Stimulated activated CD8-positive, alpha-beta memory T cell treated with anti-CD3 and anti-CD28 coated beads, Interleukin-4, amount 100 ng/mL, for 24 hours (primary cell): ENCODE data around the gene IL25.

ENCODE experiments used
- DNase-seq: peaks from one replicate; pipeline ENCODE4 v3.0.0-alpha.2; 2020; ENCODE audit warnings: low read depth

IL25 gene

DNA sequence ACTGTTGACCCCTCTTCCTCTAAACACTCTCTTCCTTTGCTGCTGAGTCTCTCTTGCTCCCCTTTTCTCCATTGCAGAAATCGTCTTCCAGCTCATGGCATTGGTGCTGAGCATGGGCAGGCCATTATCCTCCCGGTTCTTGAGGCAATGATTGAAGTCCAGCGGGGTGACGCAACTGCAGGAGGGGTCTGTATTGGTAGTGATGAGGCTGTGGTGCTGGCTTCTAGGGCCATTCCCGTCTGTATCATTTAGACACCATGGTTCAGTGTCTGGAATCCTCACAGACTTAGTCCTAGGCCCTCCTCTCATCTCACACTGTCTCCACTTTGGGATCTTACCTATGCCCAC is 19.2 kb upstream of the IL25 start:
- DNase-seq: no peak

DNA sequence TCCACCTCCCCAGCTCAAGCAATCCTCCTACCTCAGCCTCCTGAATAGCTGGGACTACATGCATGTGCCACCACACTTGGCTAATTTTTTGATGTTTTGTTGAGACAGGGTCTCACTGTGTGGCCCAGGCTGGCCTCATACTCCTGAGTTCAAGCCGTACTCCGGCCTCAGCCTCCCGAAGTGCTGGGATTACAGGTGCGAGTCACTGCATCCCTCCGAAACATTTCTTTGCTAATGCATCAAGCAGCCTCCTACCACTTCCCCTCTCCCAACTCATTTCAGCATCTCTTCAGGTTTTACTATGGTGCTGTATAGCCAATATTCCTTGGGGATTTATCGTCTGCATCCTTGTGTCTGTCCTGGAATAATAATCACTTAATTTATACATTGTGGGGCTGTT is 17.6 kb upstream of the IL25 start:
- no peak for DNase-seq

DNA sequence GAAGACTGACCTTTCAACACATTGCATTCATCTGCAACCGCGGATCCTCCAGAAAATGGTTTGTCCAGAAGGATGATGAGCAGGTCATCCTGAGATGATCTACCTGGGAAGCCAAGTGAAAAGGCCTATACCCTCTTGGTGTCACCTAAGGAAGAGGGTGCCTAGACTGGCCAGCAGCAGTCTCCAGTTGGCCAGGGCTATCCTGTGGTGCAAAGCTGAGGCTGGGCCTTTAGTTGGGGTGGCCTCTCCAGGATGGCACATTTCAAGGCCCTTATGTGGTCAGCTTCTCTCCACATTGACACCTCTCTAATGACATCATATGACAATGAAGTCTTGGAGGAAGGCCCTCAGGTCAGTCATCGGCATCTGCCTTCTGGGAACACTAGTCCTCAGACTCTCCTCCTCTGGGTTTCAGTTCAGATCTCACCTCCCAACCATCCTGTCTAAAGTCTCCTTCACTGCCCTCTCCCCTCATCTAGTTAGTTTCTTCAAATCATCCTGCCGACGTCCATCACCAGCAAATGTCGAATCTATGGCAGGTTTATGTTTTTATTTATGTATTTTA is 16.7 kb upstream of the IL25 start:
- no peak for DNase-seq

DNA sequence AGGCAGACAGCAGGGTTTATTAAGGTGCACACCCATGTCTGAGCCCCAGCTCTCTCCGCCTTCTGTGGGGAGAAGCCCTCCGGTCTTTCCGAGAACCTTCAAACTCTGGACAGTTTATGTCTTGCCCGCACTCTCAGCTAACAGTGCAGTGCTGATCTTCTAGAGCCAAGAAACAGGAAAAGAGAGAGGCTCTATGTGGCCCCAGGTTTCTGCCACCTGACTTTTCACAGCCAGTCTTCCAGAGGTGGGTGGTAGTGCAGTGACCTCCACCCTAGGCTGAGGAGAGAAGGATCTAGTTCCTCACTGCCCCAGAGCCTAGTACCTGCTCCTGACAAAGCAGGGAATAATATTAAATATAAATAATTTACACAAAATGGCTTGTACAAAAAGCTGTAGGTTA is 15.9 kb upstream of the IL25 start:
- no peak for DNase-seq

DNA sequence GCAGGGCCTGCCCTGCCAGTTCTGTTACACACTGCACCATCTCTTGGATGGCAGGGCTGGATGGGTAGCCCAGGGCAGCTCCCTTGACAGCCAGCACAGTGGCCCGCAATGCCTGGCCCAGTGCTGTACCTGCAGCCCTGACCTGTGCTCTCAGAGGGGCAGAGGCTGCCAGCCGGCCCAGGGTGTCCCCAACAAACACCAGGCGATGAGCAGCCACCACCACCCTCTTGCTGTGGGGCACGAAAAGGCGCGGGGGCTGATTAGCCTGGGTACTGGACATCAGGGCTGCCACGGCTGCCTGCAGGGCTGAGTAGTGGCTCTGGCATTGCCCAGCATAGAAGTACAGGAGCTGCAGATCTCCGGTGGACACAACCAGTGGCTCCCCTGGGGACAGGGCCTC is 15.3 kb upstream of the IL25 start:
- no peak for DNase-seq

DNA sequence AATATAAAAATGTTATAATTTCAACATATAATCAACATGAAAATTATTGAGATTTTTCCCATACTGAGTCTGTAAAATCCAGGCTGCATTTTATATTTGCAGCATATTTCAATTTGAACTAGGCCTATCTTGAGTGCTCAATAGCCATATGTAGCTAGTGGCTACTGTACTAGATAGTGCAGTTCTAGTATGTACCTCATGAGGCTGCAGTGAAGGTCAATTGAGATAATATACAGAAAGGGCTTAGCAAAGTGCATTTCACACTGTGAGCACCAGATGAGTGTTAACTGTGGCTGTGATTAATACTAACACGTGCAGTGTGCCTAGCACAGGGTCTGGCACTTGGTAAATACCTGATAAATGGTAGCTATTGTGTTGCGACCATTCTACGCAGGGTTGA is 14.6 kb upstream of the IL25 start:
- DNase-seq: no peak

DNA sequence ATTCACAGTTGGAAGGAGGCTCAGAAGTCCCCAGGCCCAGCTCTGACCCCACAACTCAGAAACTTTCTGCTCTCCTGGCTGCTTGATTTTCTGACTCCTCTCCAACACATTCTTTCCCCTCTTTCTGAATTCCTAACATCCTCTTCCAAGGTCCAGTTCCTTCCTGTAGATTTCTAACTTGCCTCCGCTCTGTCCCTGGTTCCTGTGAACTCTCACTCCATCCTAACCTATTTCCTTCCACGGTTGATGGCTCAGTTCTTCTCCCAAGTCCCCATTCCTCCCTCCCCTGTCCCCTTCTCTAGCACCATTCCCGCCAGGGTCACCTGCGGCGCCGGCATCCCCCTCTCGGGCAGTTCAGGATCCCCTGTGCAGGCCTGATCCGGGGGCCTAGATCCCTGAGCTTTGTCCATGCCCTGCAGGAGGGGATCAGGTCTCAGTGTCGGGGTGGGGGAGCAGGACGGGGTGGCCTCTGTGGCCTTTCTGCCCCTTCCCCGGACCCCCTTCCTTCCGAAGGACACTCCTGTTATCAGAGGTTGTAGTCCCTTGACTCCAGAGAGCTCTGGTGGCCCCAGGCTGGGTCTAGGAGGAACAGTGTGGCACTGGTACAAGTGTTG is 13.9 kb upstream of the IL25 start:
- DNase-seq: no peak

DNA sequence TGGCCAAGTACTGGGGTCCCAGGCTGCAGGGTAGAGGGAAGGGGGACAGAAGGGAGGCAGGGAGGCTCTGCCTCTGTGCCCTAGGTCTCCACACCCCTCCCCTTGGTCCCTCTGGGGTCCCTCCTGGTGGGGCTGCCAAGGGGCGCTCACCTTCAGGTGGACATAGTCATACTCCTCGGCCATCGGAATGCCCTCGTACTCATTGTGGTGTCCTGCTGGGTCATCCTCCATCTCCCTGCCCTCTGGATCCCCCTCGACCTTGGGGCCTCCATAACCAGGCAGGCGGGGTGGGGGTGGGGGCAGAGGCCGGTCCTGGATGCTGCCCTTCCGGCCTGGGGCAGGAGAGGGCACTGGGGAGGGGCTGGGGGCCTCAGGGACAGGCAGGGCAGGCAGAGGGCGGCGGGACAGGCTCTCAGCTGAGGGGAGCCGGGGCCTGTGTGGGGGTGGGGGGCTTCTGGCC is 13.4 kb upstream of the IL25 start:
- no peak for DNase-seq

DNA sequence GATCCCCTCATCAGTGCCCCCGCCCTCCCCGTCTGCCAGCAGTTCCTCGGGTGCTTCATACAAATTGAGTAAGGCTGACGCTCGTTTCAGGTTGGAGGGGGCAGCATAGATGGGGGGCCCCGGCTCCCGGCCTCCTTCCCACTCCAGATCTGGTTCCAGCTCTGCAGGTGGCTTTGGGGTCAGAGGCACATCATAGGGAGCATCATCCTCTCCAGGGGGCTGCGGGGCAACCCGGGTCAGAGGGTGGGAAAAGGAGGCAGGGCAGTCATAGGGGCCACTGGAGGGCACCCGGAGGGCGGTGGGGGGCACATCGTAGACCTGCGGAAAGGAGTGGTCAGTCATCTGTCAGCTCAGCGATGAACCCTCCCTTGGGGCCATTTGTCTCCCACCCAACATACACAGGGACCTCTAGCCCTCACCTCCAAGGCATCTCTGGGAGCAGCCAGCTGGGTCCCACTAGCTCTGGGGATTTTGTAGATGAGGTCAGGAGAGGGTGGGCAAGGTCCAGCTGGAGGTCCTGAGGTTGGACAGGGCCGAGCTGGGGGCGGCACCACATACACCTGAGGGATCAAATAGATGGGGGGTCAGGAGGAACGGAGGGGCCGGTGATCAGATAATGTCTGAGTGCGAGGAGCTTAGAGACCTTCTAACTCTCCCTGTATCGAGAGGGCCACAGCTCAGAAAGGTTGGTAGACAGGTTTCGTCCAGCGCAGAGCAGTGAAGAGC is 12.7 kb upstream of the IL25 start:
- DNase-seq: no peak

DNA sequence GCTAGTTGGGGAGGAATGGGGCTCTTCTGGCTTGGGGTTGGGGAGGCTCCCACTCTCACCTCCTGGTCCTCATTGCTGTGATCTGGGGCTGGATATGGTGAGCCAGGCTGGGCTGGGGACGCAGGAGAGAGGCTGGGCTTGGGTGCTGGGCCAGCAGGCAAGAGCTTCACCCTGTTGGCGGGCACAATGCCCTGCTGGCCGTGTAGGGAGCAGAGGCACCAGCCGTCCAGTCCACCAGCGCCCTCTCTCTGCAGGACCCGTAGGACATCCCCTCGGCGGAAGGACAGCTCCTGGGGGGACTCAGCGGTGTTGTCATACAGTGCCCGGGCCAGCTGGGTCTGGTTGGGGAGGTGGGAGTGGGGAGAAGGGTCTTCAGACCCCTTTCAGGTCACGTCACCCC is 12.1 kb upstream of the IL25 start:
- DNase-seq: no peak

- DNase-seq: no peak
These were observed 11.3 kb upstream of the IL25 start for GRCh38 chr14:23361320-23361719.

DNA sequence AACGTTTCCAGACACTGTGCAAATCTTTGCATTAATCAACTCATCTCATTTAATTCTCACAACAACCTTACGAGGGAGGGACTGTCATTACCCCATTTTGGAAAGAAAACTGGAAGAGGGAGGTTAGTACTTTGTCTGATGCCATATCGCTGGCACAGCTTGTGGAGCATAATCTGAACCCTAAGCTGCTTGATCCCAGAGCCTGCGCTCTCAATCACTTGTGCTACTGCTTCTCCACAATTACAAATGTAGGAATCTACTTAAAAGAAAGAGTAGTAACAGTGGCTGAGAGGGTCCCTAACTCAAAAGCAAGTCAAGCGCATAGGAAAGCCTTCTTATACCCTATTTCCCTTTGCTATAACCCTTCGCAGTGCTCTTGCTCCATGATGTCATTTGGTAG is 10.8 kb upstream of the IL25 start:
- DNase-seq: no peak

GRCh38 chr14:23362200-23362599 is 10.4 kb upstream of the IL25 start:
- DNase-seq: no peak

DNA sequence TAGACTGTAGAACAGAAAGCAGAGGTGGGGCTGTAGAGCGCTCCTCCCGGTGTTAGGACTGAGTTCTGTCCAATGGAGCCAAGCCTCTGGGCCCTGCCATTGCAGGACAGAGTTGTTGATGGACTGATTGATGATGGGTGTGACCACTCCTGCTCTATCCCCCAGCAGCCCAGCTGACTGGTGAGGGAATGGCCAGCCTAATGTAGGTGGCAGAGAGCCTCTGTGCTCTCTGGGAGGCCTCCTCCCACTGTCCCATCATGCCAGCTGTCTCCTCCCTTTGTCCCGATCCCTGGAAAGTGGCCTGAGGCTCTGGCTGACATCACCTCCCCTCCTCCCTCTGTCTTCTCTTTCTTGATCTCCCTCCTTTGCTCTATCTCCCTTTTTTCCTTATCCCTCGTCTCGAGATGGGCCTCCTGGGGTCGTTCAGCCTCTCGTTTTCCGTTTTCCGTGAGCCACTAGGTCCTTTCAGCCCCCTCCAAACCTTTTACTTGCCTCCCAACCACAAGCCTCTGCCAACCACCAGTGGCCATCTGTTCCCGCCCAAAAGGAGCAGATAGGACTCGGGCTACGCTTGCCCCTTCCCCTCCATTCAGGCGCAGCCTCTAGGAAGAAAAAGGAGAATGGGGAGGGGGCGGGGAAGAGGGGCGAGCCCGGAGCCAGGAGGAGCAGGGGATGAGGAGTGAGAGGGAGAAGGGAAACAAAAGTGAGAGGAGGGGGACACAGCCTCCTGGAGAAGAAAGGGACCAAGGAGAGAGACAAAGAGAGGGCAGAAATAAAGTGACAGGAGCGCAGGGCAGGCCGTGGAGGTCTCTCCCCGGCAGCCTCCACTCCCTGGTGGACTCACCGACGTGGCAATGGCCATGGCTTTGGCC is 8.2 kb upstream of the IL25 start:
- no peak for DNase-seq

DNA sequence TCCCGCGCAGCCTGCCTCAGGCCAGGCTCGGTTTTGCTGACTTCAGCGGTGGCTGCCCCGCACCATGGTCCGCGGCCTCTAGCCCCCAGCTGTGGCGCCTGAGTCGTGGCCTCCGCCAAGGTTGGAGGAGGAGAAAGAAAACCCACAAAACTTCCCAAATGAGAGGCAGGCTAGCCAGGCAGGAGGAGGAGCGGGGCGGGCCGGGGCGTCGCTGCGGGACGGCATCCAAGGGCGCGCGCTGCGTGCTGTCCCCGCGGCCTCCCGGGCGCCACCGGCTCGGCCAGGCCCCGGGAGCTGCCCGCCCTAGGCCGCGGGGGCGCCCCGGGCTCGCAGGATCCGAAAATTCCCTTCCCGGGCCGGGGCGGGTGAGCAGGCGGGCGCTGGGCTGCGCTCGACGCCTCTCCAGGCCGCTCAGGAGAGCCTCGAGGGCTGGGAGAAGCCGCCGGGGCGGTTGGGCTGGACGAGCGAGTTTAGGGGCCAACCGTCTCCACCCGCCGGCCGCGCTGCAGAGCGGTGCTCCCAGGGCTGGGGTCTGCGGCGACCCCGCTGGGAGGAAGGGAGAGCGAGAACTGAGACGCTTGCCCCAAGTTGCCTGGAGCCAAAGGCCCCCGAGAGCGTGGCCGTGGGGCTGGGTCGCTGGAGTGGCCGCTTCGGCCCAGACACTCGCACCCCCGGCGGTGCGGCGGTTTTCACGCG is 7.4 kb upstream of the IL25 start, which contains the start of gene EFS:
Gene EFS (minus strand): TSS at position 137 of the 696 bp plus-strand sequence. CDS start 147 bp downstream, outside the sequence.
- DNase-seq: no peak

DNA sequence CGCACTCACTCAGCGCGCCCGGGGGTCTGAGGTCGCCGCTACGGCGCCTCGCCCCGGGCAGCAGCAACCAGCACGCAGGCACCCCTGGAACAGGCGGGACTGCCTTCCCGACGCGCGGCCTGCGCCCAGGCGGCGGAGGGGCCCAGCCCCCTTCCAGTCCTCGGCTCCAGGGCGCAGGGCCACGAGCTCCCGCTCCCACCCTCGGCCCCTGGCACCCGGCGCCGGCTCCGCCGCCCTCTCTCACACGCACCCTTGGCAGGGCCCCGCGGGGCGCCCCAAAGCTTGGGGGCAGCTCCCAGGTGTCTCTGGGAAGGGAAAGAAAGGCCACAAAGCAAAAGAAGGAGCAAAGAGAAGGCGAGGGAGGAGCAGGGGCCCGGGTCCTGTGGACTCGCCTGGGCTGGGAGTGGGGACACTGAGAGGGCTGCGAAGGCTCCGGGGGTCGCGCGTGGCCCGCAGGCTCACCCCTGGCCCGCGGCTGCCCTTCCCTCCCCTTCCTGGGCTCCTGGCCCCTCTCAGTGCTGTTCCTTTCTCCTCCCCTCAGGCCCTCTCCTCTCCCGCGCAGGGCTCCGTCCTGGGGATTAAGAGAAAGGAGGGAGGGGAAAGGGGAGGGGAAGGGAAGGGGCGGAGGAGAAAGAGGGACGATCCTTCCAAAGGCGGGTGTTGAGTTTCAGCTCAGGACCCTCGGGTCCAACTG is 6.7 kb upstream of the IL25 start:
- no peak for DNase-seq

DNA sequence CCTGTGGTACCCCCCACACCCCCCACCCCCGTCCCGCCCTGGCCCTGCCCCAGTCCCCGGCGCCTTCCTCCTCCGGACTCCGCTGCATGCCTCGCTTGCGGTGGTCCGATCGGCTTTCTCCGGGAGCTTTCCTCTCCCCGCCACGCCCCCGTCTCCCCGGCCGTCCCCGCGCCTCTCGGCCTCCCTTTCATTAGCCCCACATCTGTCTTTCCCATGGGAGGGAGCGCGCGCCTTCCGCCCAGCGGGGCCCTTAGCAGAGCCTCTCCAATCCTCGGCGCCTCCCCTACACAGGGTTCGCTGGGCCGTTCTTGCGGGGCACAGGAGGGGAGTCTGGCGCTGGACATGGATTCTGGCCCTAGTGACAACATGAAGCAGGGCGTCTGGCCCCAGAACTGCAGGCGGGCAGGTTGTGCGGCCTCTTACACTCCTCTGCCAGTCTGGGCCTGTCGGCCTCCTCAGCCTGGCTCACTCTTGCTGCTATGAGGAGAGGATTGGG is 6.1 kb upstream of the IL25 start:
- DNase-seq: no peak

GRCh38 chr14:23370221-23370620 is 2.4 kb upstream of the IL25 start:
- DNase-seq: no peak

DNA sequence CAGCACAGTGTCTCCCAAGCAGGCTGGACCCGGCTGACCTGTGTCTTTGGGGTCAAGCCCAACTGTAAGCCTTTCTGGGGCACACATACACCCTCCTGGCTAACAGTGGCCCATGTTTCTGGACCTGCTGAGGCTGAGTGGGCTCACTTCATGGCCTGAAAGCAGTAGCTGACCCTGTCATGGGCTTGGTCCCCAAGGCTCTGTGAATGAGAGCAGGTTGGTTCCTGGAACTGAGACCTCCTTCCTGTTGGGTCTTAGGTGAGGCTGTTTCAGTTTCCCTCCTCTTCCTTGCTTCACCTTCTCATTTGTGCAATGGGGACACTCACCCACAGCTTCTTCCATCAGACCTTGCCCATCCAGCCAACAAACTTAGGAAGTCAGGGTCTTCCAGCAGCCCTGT is 744 bp upstream of the IL25 start:
- DNase-seq: no peak

DNA sequence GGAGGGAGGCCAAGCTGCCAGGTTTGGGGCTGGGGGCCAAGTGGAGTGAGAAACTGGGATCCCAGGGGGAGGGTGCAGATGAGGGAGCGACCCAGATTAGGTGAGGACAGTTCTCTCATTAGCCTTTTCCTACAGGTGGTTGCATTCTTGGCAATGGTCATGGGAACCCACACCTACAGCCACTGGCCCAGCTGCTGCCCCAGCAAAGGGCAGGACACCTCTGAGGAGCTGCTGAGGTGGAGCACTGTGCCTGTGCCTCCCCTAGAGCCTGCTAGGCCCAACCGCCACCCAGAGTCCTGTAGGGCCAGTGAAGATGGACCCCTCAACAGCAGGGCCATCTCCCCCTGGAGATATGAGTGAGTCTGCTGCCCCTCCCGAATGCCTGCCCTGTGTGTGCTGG is 432 bp downstream of the IL25 start:
- DNase-seq: no peak

DNA sequence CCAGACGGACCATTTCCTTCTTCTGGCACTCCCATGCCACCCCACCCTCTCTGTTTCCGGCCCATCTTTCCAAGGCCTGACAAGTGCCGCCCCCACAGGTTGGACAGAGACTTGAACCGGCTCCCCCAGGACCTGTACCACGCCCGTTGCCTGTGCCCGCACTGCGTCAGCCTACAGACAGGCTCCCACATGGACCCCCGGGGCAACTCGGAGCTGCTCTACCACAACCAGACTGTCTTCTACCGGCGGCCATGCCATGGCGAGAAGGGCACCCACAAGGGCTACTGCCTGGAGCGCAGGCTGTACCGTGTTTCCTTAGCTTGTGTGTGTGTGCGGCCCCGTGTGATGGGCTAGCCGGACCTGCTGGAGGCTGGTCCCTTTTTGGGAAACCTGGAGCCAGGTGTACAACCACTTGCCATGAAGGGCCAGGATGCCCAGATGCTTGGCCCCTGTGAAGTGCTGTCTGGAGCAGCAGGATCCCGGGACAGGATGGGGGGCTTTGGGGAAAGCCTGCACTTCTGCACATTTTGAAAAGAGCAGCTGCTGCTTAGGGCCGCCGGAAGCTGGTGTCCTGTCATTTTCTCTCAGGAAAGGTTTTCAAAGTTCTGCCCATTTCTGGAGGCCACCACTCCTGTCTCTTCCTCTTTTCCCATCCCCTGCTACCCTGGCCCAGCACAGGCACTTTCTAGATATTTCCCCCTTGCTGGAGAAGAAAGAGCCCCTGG is 3.1 kb downstream of the IL25 start:
- no peak for DNase-seq
